K562 (cell line): ENCODE results near the gene SPIN1. TPM values are rescaled to one million over a fixed set of nuclear protein-coding genes. Genes with fewer than 3 reads are reported as not detected.

Experiments used
- ATAC-seq: fragments of 200-7000 bp; cut with Tn5 transposase; 3 replicates; pipeline ENCODE4 v1.9.1; 2020; ENCODE audit warnings: moderate library complexity
- BruUV-seq: library from RNA; stranded (reverse); fragments of 400-500 nt; replicated peaks from 2 replicates; lab custom pipeline; 2021; lab: Mats Ljungman, UMichigan
- CTCF ChIA-PET: fragments of 300-600 bp; formaldehyde crosslinking; extraction: SDS; loops from one replicate; lab custom pipeline; 2021; ENCODE audit warnings: low intra/inter-chr PET ratio; lab: Yijun Ruan, JAX
- POLR2A ChIA-PET: fragments of 300-600, 350-650 bp; sonication (Branson Sonifier 250); formaldehyde crosslinking; extraction: SDS; loops from one replicate; lab custom pipeline; 2021; ENCODE audit warnings: antibody characterized with exemption, inconsistent platforms; lab: Yijun Ruan, JAX
- DNase-seq, 4 experiments: peaks; one replicate each; pipeline versions ENCODE4 v3.0.0 to v3.0.0-alpha.2; 2011 to 2018; ENCODE audit warnings: low spot score in 3 of 4, mixed read lengths in 3 of 4; ENCODE audit errors: extremely low read depth in 1 of 4
- FAIRE-seq: peaks from 2 replicates; lab custom pipeline; 2011; peaks lifted over from hg19 to GRCh38; lab: Jason Lieb, UNC
- H2AFZ ChIP-seq: 2 replicates; pipeline ENCODE4 v1.6.0; 2011; ENCODE audit warnings: low read depth, low read length, control low read depth, inconsistent platforms
- H3K27ac ChIP-seq: fragments of 200-600 bp; 3 replicates; pipeline ENCODE4 v1.8.0; 2011; ENCODE audit warnings: low read depth, mild to moderate bottlenecking, control low read depth, inconsistent platforms, low read length, moderate library complexity, mixed read lengths; ENCODE audit errors: extremely low read depth
- H3K27me3 ChIP-seq, 2 experiments: fragments of 300-600 bp in 1 of 2; 2 replicates in 1 of 2; 3 replicates in 1 of 2; pipeline versions ENCODE4 v1.6.0 to v1.8.0; 2011; ENCODE audit warnings: inconsistent platforms in 2 of 2, low read length in 2 of 2, mild to moderate bottlenecking in 1 of 2, mixed read lengths in 1 of 2, moderate library complexity in 1 of 2; ENCODE audit not compliant: control insufficient read depth in 2 of 2, insufficient read depth in 2 of 2
- H3K36me3 ChIP-seq: fragments of 300-600 bp; 3 replicates; pipeline ENCODE4 v1.8.0; 2011; ENCODE audit warnings: mild to moderate bottlenecking, low read length, inconsistent platforms; ENCODE audit not compliant: control insufficient read depth, insufficient read depth
- H3K4me1 ChIP-seq, 2 experiments: fragments of 200-600 bp in 1 of 2; replicated peaks in 1 of 2; 2 replicates in 1 of 2; 3 replicates in 1 of 2; pipeline versions ENCODE4 v1.5.1 to v1.8.0; 2011; ENCODE audit warnings: inconsistent platforms in 2 of 2, low read length in 2 of 2, mild to moderate bottlenecking in 1 of 2, mixed read lengths in 1 of 2, moderate library complexity in 1 of 2; ENCODE audit not compliant: control insufficient read depth in 2 of 2, insufficient read depth in 2 of 2
- H3K4me2 ChIP-seq: 2 replicates; pipeline ENCODE4 v1.6.1; 2011; ENCODE audit warnings: low read length, control low read depth, inconsistent platforms, mixed read lengths; ENCODE audit not compliant: insufficient read depth
- H3K4me3 ChIP-seq: fragments of 200-600 bp; sonication (generic), shearing (Covaris generic); 2 replicates; pipeline ENCODE4 v1.5.1; 2016; ENCODE audit warnings: control low read depth, inconsistent platforms
- H3K79me2 ChIP-seq: fragments of 200-600 bp; 3 replicates; pipeline ENCODE4 v1.8.0; 2011; ENCODE audit warnings: low read length, inconsistent platforms; ENCODE audit not compliant: control insufficient read depth, insufficient read depth
- H3K9ac ChIP-seq, 2 experiments: 2 replicates each; pipeline versions ENCODE4 v1.6.0 to v1.6.1; 2011; ENCODE audit warnings: low read depth in 2 of 2, low read length in 2 of 2, control low read depth in 1 of 2, inconsistent platforms in 1 of 2, mild to moderate bottlenecking in 1 of 2, mixed read lengths in 1 of 2; ENCODE audit not compliant: insufficient read depth in 1 of 2
- H3K9me1 ChIP-seq: one replicate; pipeline ENCODE4 v1.6.0; 2011; ENCODE audit warnings: inconsistent platforms, mild to moderate bottlenecking, low read length, moderate library complexity; ENCODE audit not compliant: control insufficient read depth, insufficient read depth
- H3K9me3 ChIP-seq: replicated peaks from 2 replicates; pipeline ENCODE4 v1.5.1; 2011; ENCODE audit warnings: low read depth, low read length, inconsistent platforms; ENCODE audit not compliant: control insufficient read depth, insufficient read depth
- H4K20me1 ChIP-seq: replicated peaks from 2 replicates; pipeline ENCODE4 v1.6.1; 2011; ENCODE audit warnings: low read length, inconsistent platforms, mixed read lengths; ENCODE audit not compliant: control insufficient read depth, insufficient read depth
- ATF3 ChIP-seq, 2 experiments: fragments of 450-650 bp in 1 of 2; sonication (generic) in 1 of 2; formaldehyde crosslinking in 1 of 2; IDR thresholded peaks in 1 of 2; conservative IDR thresholded peaks in 1 of 2; 2 replicates each; pipeline versions ENCODE4 v1.6.1 to v1.8.1; 2016 to 2023; ENCODE audit warnings: mild to moderate bottlenecking in 2 of 2, moderate library complexity in 2 of 2, inconsistent platforms in 1 of 2, missing genetic modification reagents in 1 of 2
- ERF ChIP-seq: fragments of 450-650 bp; formaldehyde crosslinking; IDR thresholded peaks from 2 replicates; pipeline ENCODE4 v1.4.0; 2020; ENCODE audit warnings: mild to moderate bottlenecking, mixed read lengths
- HDAC3 ChIP-seq: fragments of 450-650 bp; IDR thresholded peaks from 2 replicates; pipeline ENCODE4 v1.6.1; 2018; ENCODE audit warnings: borderline replicate concordance, mild to moderate bottlenecking, moderate library complexity; ENCODE audit not compliant: partially characterized antibody
- KLF6 ChIP-seq: fragments of 250-450 bp; sonication (Bioruptor Pico); IDR thresholded peaks from 2 replicates; pipeline ENCODE4 v1.4.0; 2020; ENCODE audit warnings: mild to moderate bottlenecking, moderate library complexity, borderline replicate concordance
- SRSF1 ChIP-seq: fragments of 200-400 bp; formaldehyde crosslinking; IDR thresholded peaks from 2 replicates; pipeline ENCODE4 v1.6.1; 2017; ENCODE audit warnings: mild to moderate bottlenecking, low read depth, low read length, moderate library complexity
- ZNF778 ChIP-seq: fragments of 450-650 bp; formaldehyde crosslinking; IDR thresholded peaks from 2 replicates; pipeline ENCODE4 v1.4.0; 2020; ENCODE audit warnings: mild to moderate bottlenecking, moderate library complexity
- WGBS: fragments of 100-300 bp; shearing (Covaris generic); methylation state at CpG from one replicate; pipeline ENCODE4 v1.1.6; 2016; ENCODE audit warnings: low coverage, mixed read lengths; ENCODE audit not compliant: insufficient coverage; ENCODE audit errors: missing lambda C conversion rate; 5-methylcytosine and 5-hydroxymethylcytosine counted together
- in situ Hi-C: fragments of 300-500 bp; cut with MboI; formaldehyde crosslinking; loops from 4 replicates; pipeline ENCODE4 v1.15.0; 2018; ENCODE audit warnings: inconsistent platforms, mixed read lengths
- intact Hi-C: fragments of 100-400 bp; cut with micrococcal nuclease; formaldehyde crosslinking; loops from 2 replicates; pipeline ENCODE4 v1.14.2; 2022
- polyA plus RNA-seq, 8 experiments: library from polyadenylated mRNA; depleted of rRNA in 4 of 8; stranded (reverse) in 5 of 8; unstranded in 3 of 8; fragments of >200 nt; fragmentation: Nextera tagmentation in 2 of 8; fragmentation: Illumina TruSeq in 1 of 8; extraction: Ambion mirVana in 2 of 8; extraction: Trizol in 1 of 8; gene quantifications; 2 replicates each; pipeline versions ENCODE4 v1.2.1 to v1.2.3, GENCODE V29; 2011 to 2014; ENCODE audit warnings: inconsistent platforms in 1 of 8, missing spikeins in 1 of 8
- total RNA-seq, 7 experiments: library from RNA; depleted of rRNA in 6 of 7; stranded (reverse); fragments of >200 nt in 6 of 7; fragmentation: Illumina TruSeq in 2 of 7; extraction: Trizol in 2 of 7; gene quantifications; 2 replicates each; pipeline versions ENCODE4 v1.2.1 to v1.2.3, GENCODE V29; 2011 to 2021; ENCODE audit warnings: low replicate concordance in 1 of 7
- TF ChIP-seq, protein P1 (sequence below), 3 experiments: fragments of 200-800 bp in 1 of 3; sonication (Bioruptor generic) in 1 of 3; sonication (generic) in 1 of 3; formaldehyde crosslinking in 1 of 3; IDR thresholded peaks; 2 replicates each; pipeline versions ENCODE4 v1.6.1 to v1.8.0; 2016 to 2022; ENCODE audit warnings: mild to moderate bottlenecking in 2 of 3, missing compliant biosample characterization in 2 of 3, missing genetic modification characterization in 2 of 3, missing genetic modification reagents in 1 of 3
- TF ChIP-seq, protein P2 (sequence below): fragments of 450-650 bp; IDR thresholded peaks from 2 replicates; pipeline ENCODE4 v1.6.1; 2017; ENCODE audit warnings: antibody characterized with exemption, mild to moderate bottlenecking

Gene SPIN1
- total and polyA plus RNA-seq, 9 of the 15 experiments (the other 6 are each of a cell fraction or from before 2014, with no cell fraction given) = 7.4 to 25.7 (median 15.6) TPM

DNA sequence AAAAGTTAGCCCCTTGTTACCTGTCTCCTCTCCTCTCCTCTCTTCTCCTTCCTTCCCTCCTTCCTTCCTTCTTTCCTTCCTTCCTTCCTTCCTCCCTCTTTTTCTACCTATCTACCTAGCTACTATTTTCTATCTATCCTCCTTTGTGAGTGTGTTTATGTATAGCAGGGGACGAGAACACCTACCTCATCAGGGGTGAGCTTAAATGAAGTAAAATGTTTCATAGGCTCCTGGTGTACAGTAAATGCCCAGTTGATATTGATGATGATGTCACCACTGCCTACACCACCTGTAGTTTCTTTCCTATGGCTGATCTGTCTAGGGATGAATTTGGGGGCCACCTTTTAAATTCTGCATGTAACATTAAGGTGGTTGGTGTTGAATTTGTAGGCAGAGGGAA lies 4.3 kb downstream of the SPIN1 start:
- TF ChIP-seq, protein P1, sequence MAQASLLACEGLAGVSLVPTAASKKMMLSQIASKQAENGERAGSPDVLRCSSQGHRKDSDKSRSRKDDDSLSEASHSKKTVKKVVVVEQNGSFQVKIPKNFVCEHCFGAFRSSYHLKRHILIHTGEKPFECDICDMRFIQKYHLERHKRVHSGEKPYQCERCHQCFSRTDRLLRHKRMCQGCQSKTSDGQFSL (CRISPR knock-in tag; IDR thresholded peaks at IDR 0.05) = no peak
- TF ChIP-seq, protein P1 (tag; IDR thresholded peaks at IDR 0.05) = no peak
- no peak for TF ChIP-seq HDAC3
- TF ChIP-seq, protein P2, sequence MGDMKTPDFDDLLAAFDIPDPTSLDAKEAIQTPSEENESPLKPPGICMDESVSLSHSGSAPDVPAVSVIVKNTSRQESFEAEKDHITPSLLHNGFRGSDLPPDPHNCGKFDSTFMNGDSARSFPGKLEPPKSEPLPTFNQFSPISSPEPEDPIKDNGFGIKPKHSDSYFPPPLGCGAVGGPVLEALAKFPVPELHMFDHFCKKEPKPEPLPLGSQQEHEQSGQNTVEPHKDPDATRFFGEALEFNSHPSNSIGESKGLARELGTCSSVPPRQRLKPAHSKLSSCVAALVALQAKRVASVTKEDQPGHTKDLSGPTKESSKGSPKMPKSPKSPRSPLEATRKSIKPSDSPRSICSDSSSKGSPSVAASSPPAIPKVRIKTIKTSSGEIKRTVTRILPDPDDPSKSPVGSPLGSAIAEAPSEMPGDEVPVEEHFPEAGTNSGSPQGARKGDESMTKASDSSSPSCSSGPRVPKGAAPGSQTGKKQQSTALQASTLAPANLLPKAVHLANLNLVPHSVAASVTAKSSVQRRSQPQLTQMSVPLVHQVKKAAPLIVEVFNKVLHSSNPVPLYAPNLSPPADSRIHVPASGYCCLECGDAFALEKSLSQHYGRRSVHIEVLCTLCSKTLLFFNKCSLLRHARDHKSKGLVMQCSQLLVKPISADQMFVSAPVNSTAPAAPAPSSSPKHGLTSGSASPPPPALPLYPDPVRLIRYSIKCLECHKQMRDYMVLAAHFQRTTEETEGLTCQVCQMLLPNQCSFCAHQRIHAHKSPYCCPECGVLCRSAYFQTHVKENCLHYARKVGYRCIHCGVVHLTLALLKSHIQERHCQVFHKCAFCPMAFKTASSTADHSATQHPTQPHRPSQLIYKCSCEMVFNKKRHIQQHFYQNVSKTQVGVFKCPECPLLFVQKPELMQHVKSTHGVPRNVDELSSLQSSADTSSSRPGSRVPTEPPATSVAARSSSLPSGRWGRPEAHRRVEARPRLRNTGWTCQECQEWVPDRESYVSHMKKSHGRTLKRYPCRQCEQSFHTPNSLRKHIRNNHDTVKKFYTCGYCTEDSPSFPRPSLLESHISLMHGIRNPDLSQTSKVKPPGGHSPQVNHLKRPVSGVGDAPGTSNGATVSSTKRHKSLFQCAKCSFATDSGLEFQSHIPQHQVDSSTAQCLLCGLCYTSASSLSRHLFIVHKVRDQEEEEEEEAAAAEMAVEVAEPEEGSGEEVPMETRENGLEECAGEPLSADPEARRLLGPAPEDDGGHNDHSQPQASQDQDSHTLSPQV = no peak
- no peak for TF ChIP-seq SRSF1
- no peak for TF ChIP-seq ERF
- TF ChIP-seq KLF6 (CRISPR knock-in tag) = no peak
- TF ChIP-seq ZNF778 (CRISPR knock-in tag) = no peak
- TF ChIP-seq ATF3 (IDR thresholded peaks at IDR 0.05) = peak; percentile 29; the same call in 1 of the 2 replicates
- TF ChIP-seq ATF3 (CRISPR knock-in tag; conservative IDR thresholded peaks at IDR 0.05) = no peak
- in situ Hi-C loops = no loop called here
- Histone ChIP-seq H3K4me1 (peaks cover 3 to 5% of the 10 kb centered on the region in 2 experiments; a peak in 4 of 5 replicates), H3K27ac (no peak overlapping the region), H3K9me1 (no peaks in the 10 kb centered on the region), H3K4me3 (no peak overlapping the region), H3K79me2 (peaks cover 67% of the 10 kb centered on the region), H2AFZ (no peak overlapping the region), H4K20me1 (no peaks in the 10 kb centered on the region), H3K36me3 (no peaks in the 10 kb centered on the region), H3K4me2 (no peak overlapping the region), H3K9ac (no peak overlapping the region), H3K27me3 (no peaks in the 10 kb centered on the region), H3K9me3 (no peaks in the 10 kb centered on the region)
- no TSS peak for BruUV-seq
- ATAC-seq (no peak), DNase-seq (no peak), FAIRE-seq (no peak)
- CTCF ChIA-PET = no interaction called here
- WGBS = 75% methylated on average over 1 of the region's 1 CpG
- POLR2A ChIA-PET = no interaction called here
- intact Hi-C loops = no loop called here
